Measurements from ENCODE around the gene MAPK8IP3. TPM values are rescaled to one million over a fixed set of nuclear protein-coding genes. Genes with fewer than 3 reads are reported as not detected.

The MAPK8IP3 gene
- total RNA-seq, 4 donors from 2014 or later: 78.1 to 456 (median 193) TPM

GRCh38 chr16:1668612-1669319 is 37.2 kb upstream of the MAPK8IP3 start:
- H3K4me3 ChIP-seq: no peak overlapping the region
- no peak for TF ChIP-seq CTCF (IDR thresholded peaks at IDR 0.05)
- no peak for TF ChIP-seq POLR2A (IDR thresholded peaks at IDR 0.05)
- H3K9me3 ChIP-seq: no peaks in the 10 kb centered on the region
- no peaks in the 10 kb centered on the region for H3K4me1 ChIP-seq
- H3K27me3 ChIP-seq: no peaks in the 10 kb centered on the region
- DNase-seq: no peak
- peaks cover 0 to 96% (median 0%) of the 10 kb centered on the region in 3 donors for H3K36me3 ChIP-seq
- no peak overlapping the region for H3K27ac ChIP-seq

GRCh38 chr16:1669698-1670097 is 36.3 kb upstream of the MAPK8IP3 start:
- TF ChIP-seq CTCF (IDR thresholded peaks at IDR 0.05) (no peak), POLR2A (IDR thresholded peaks at IDR 0.05) (no peak)
- H3K27ac ChIP-seq: no peak overlapping the region
- no peak for DNase-seq
- no peak overlapping the region for H3K4me3 ChIP-seq
- H3K27me3 ChIP-seq: no peaks in the 10 kb centered on the region
- H3K9me3 ChIP-seq: no peaks in the 10 kb centered on the region
- H3K4me1 ChIP-seq: no peaks in the 10 kb centered on the region
- H3K36me3 ChIP-seq: peaks cover 0 to 98% (median 0%) of the 10 kb centered on the region in 3 donors

- Histone ChIP-seq H3K27ac (no peak overlapping the region), H3K4me1 (no peaks in the 10 kb centered on the region), H3K9me3 (no peaks in the 10 kb centered on the region), H3K27me3 (no peaks in the 10 kb centered on the region), H3K36me3 (peaks cover 0 to 98% (median 0%) of the 10 kb centered on the region in 3 donors), H3K4me3 (no peak overlapping the region)
- TF ChIP-seq CTCF (IDR thresholded peaks at IDR 0.05) (no peak), POLR2A (IDR thresholded peaks at IDR 0.05) (no peak)
- DNase-seq: no peak
These were observed 35.6 kb upstream of the MAPK8IP3 start for GRCh38 chr16:1670371-1670770.

GRCh38 chr16:1670866-1671265 is 35.1 kb upstream of the MAPK8IP3 start:
- Histone ChIP-seq H3K27ac (no peak overlapping the region), H3K4me1 (no peaks in the 10 kb centered on the region), H3K36me3 (peaks cover 0 to 98% (median 0%) of the 10 kb centered on the region in 3 donors), H3K4me3 (no peak overlapping the region), H3K27me3 (no peaks in the 10 kb centered on the region), H3K9me3 (no peaks in the 10 kb centered on the region)
- TF ChIP-seq POLR2A (IDR thresholded peaks at IDR 0.05) (no peak), CTCF (IDR thresholded peaks at IDR 0.05) (no peak)
- no peak for DNase-seq

GRCh38 chr16:1673424-1674151 is 32.4 kb upstream of the MAPK8IP3 start:
- TF ChIP-seq CTCF (IDR thresholded peaks at IDR 0.05): no peak
- TF ChIP-seq POLR2A (IDR thresholded peaks at IDR 0.05): no peak
- H3K27me3 ChIP-seq: no peaks in the 10 kb centered on the region
- peaks cover 0 to 72% (median 0%) of the 10 kb centered on the region in 3 donors for H3K36me3 ChIP-seq
- no peak for DNase-seq
- H3K4me1 ChIP-seq: no peaks in the 10 kb centered on the region
- no peak overlapping the region for H3K4me3 ChIP-seq
- no peak overlapping the region for H3K27ac ChIP-seq
- H3K9me3 ChIP-seq: no peaks in the 10 kb centered on the region

Data from Peyer's patch (tissue), 4 donors.